Keratinocyte (primary cell): ENCODE results near the gene CFAP45. TPM values are rescaled to one million over a fixed set of nuclear protein-coding genes. Genes with fewer than 3 reads are reported as not detected.

ENCODE experiments used
- DNase-seq: peaks from one replicate; pipeline ENCODE4 v3.0.0-alpha.2; 2011; ENCODE audit warnings: low read depth, missing footprints, low spot score
- FAIRE-seq: peaks from 2 replicates; lab custom pipeline; 2011; peaks lifted over from hg19 to GRCh38; lab: Jason Lieb, UNC
- H2AFZ ChIP-seq: 2 replicates; pipeline ENCODE4 v1.6.0; 2012; ENCODE audit warnings: low read length, control low read depth, inconsistent platforms; ENCODE audit not compliant: control insufficient read depth
- H3K27ac ChIP-seq: 2 replicates; pipeline ENCODE4 v1.5.1; 2011; ENCODE audit warnings: low read length; ENCODE audit not compliant: control insufficient read depth, insufficient read depth
- H3K27me3 ChIP-seq: 3 replicates; pipeline ENCODE4 v1.6.0; 2011; ENCODE audit warnings: low read length; ENCODE audit not compliant: control insufficient read depth, insufficient read depth; ENCODE audit errors: extremely low read depth
- H3K36me3 ChIP-seq, 2 experiments: 2 replicates in 1 of 2; 3 replicates in 1 of 2; pipeline ENCODE4 v1.5.1; 2011; ENCODE audit warnings: low read length in 2 of 2, mild to moderate bottlenecking in 1 of 2; ENCODE audit not compliant: control insufficient read depth in 2 of 2, insufficient read depth in 2 of 2; ENCODE audit errors: extremely low read depth in 1 of 2
- H3K4me1 ChIP-seq: 3 replicates; pipeline ENCODE4 v1.5.1; 2011; ENCODE audit warnings: low read length; ENCODE audit not compliant: control insufficient read depth, insufficient read depth; ENCODE audit errors: extremely low read depth
- H3K4me2 ChIP-seq: 3 replicates; pipeline ENCODE4 v1.6.0; 2011; ENCODE audit warnings: low read depth, low read length; ENCODE audit not compliant: control insufficient read depth, insufficient read depth; ENCODE audit errors: extremely low read depth
- H3K4me3 ChIP-seq, 3 experiments: fragments of 200-600 bp in 1 of 3; sonication (generic) in 1 of 3; 2 replicates in 2 of 3; 3 replicates in 1 of 3; pipeline ENCODE4 v1.5.1; 2011 to 2016; ENCODE audit warnings: low read length in 3 of 3, mild to moderate bottlenecking in 3 of 3, control low read depth in 2 of 3, inconsistent platforms in 1 of 3, low read depth in 1 of 3, mixed read lengths in 1 of 3, mixed run types in 1 of 3, moderate library complexity in 1 of 3; ENCODE audit not compliant: control insufficient read depth in 2 of 3, insufficient read depth in 2 of 3; ENCODE audit errors: extremely low read depth in 1 of 3
- H3K79me2 ChIP-seq: 2 replicates; pipeline ENCODE4 v1.6.0; 2012; ENCODE audit warnings: low read length; ENCODE audit not compliant: control insufficient read depth, insufficient read depth
- H3K9ac ChIP-seq: 3 replicates; pipeline ENCODE4 v1.6.0; 2011; ENCODE audit warnings: low read length; ENCODE audit not compliant: control insufficient read depth, insufficient read depth; ENCODE audit errors: extremely low read depth
- H3K9me1 ChIP-seq: 3 replicates; pipeline ENCODE4 v1.6.0; 2011; ENCODE audit warnings: low read length; ENCODE audit not compliant: control insufficient read depth, insufficient read depth; ENCODE audit errors: extremely low read depth
- H3K9me3 ChIP-seq: 2 replicates; pipeline ENCODE4 v1.5.1; 2012; ENCODE audit warnings: low read depth, low read length; ENCODE audit not compliant: control insufficient read depth
- H4K20me1 ChIP-seq: 3 replicates; pipeline ENCODE4 v1.6.0; 2011; ENCODE audit warnings: low read length; ENCODE audit not compliant: control insufficient read depth, insufficient read depth; ENCODE audit errors: extremely low read depth
- CTCF ChIP-seq, 3 experiments: IDR thresholded peaks in 1 of 3; conservative IDR thresholded peaks in 1 of 3; optimal IDR thresholded peaks in 1 of 3; 2 replicates in 2 of 3; 3 replicates in 1 of 3; pipeline versions ENCODE3 to v1.5.1; 2011; ENCODE audit warnings: low read length in 3 of 3, mild to moderate bottlenecking in 3 of 3, moderate library complexity in 2 of 3, control low read depth in 1 of 3, inconsistent platforms in 1 of 3; ENCODE audit not compliant: insufficient read depth in 2 of 3; ENCODE audit errors: extremely low read depth in 1 of 3
- EZH2 ChIP-seq: IDR thresholded peaks from one replicate; pipeline ENCODE4 v1.6.1; 2012; ENCODE audit warnings: inconsistent platforms, mild to moderate bottlenecking, low read length, moderate library complexity
- dilution Hi-C: fragments of 300-500 bp; cut with MboI; formaldehyde crosslinking; loops from one replicate; pipeline ENCODE4 v1.7.0; 2020; ENCODE audit warnings: low sequenced_read_pairs; ENCODE audit not compliant: extremely low pct_ligation_motif_present
- polyA plus RNA-seq, 5 experiments: library from polyadenylated mRNA; depleted of rRNA in 3 of 5; stranded (reverse) in 3 of 5; stranded (forward) in 1 of 5; unstranded in 1 of 5; fragments of >200 nt; gene quantifications; 1 replicate in 1 of 5; 2 replicates in 3 of 5; 3 replicates in 1 of 5; pipeline versions ENCODE4 v1.2.1 to v1.2.3, GENCODE V29; 2011 to 2012; ENCODE audit warnings: missing spikeins in 2 of 5, low read depth in 1 of 5, low replicate concordance in 1 of 5

The CFAP45 gene
- polyA plus RNA-seq, 1 donor (not counting 4 experiments of a cell fraction or from before 2014, with no cell fraction given), result 2.3 TPM

DNA sequence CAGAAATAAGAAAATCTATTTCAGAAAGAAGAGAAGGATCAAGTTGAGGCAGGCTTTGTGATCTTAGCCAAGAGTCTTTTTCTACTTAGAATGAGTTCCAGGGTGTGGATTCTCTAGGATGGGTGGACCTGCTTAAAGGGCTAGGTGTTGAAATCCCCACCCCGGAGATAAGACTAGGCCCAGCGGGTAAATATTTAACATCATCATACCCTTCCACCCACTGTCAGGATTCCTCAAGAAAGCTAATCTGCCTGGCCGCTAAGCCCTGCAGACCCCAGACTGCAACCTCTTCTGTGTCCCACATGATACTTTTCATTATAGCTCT lies 39.7 kb upstream of the CFAP45 start:
- no peaks in the 10 kb centered on the region for H3K27me3 ChIP-seq
- H3K36me3 ChIP-seq, result peaks cover 0 to 4% of the 10 kb centered on the region in 2 experiments
- H3K27ac ChIP-seq, result no peak overlapping the region
- H3K79me2 ChIP-seq, result no peaks in the 10 kb centered on the region
- DNase-seq, result no peak
- peaks cover 69% of the 10 kb centered on the region for H3K4me1 ChIP-seq
- H3K9me3 ChIP-seq, result no peaks in the 10 kb centered on the region
- H3K4me2 ChIP-seq, result no peak overlapping the region
- FAIRE-seq, result no peak
- H3K4me3 ChIP-seq, result no peak overlapping the region
- H3K9ac ChIP-seq, result no peak overlapping the region
- H4K20me1 ChIP-seq, result no peaks in the 10 kb centered on the region
- TF ChIP-seq CTCF (optimal IDR thresholded peaks at IDR 0.05 in 1 of 3, IDR thresholded peaks at IDR 0.05 in 1 of 3, conservative IDR thresholded peaks at IDR 0.05 in 1 of 3; ENCODE audit: extremely low read depth in 1 of 3, insufficient read depth in 2 of 3, low read length in 3 of 3), result no peak
- TF ChIP-seq EZH2, result no peak
- H3K9me1 ChIP-seq, result no peaks in the 10 kb centered on the region
- dilution Hi-C loops, result no loop called here
- no peak overlapping the region for H2AFZ ChIP-seq

DNA sequence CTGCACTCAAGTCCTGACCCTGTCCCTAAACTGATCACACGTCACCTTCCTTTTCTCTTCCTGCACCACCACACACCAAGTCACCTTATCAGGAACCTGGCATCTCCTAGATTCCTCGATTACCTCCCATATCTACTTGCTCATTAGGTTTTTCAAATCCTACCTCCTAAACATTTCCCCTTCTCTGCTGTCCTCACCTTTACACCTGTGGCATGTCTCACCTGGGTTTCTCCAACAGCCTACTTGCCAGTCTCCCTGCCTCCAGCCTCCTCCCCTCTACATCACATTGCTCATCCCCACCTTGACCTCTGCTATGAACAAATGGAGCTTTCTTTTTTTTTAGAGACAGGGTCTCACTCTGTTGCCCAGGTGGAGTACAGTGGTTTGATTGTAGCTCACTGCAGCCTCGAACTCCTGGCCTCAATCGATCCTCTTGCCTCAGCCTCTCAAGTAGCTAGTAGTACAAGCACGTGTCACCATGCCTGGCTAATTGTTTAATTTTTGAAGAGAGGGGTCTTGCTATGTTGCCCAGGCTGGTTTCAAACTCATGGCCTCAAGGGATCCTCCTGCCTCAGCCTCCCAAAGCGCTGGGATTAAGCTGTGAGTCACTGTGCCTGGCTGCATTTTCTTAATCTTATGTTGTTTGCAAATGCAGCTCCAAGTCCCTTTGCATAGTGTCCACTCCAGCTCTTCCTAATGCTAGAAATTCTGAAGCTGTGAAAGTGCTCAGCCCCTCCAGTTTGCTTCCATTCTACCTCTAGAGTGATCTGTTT lies 39.1 kb upstream of the CFAP45 start:
- peaks cover 64% of the 10 kb centered on the region for H3K4me1 ChIP-seq
- H3K4me3 ChIP-seq, result no peak overlapping the region
- no peaks in the 10 kb centered on the region for H3K9me1 ChIP-seq
- FAIRE-seq (no peak), DNase-seq (no peak)
- TF ChIP-seq CTCF (optimal IDR thresholded peaks at IDR 0.05 in 1 of 3, IDR thresholded peaks at IDR 0.05 in 1 of 3, conservative IDR thresholded peaks at IDR 0.05 in 1 of 3; ENCODE audit: extremely low read depth in 1 of 3, insufficient read depth in 2 of 3, low read length in 3 of 3), result no peak
- no peak for TF ChIP-seq EZH2
- peaks cover under 1 to 4% of the 10 kb centered on the region in 2 experiments for H3K36me3 ChIP-seq
- H3K79me2 ChIP-seq, result no peaks in the 10 kb centered on the region
- no peak overlapping the region for H3K27ac ChIP-seq
- no peaks in the 10 kb centered on the region for H4K20me1 ChIP-seq
- no peaks in the 10 kb centered on the region for H3K27me3 ChIP-seq
- no peak overlapping the region for H3K4me2 ChIP-seq
- no peak overlapping the region for H3K9ac ChIP-seq
- dilution Hi-C loops, result no loop called here
- H2AFZ ChIP-seq, result no peak overlapping the region
- H3K9me3 ChIP-seq, result no peaks in the 10 kb centered on the region
